ENCODE results near the gene CYP2F1.
"Not testable (repeated sequence)": the region's sequence is repeated elsewhere in the genome, so short reads cannot be mapped to it uniquely, and the experiment has no call there.

The CYP2F1 gene

DNA sequence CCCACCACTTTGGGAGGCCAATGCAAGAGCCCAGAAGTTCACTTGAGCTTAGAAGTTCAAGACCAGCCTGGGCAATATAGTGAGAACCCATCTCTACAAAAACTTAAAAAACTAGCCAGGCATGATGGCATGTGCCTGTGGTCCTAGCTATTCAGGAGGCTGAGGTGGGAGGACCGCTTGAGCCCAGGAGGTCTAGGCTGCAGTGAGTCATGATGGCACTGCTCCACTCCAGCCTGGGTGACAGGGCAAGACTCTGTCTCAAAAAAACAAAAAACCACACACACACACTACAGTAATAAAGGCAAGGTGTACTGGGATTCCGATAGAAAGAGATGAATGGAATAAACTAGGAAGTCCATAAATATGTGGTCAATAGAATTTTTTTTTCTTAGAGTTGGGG, 35.6 kb downstream of the CYP2F1 start:
- H3K27ac ChIP-seq = no peak overlapping the region
- in situ Hi-C loops (cut with HindIII; ENCODE audit: low pct_ligation_motif_present, low sequenced_read_pairs) = no loop called here

DNA sequence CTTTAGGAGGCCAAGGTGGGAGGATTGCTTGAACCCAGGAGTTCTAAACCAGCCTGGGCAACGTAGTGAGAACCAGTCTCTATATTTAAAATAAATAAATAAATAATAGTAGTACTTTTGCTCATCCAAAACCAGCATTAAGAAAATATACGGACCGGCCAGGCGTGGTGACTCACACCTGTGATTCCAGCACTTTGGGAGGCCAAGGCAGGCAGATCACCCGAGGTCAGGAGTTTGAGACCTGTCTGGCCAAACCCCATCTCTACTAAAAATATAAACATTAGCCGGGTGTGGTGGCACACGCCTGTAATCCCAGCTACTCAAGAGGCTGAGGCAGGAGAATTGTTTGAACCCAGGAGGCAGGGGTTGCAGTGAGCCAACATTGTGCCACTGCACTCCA, 36.8 kb downstream of the CYP2F1 start:
- DNase-seq; H3K4me3 ChIP-seq (ENCODE audit: low read depth, low read length); H3K27ac ChIP-seq; H3K27me3 ChIP-seq (replicated peaks); in situ Hi-C loops (cut with HindIII; ENCODE audit: low pct_ligation_motif_present, low sequenced_read_pairs); H3K36me3 ChIP-seq (replicated peaks): not testable (repeated sequence)

More for the DNA sequence above, 35.6 kb downstream of the CYP2F1 start:
- Histone ChIP-seq H3K27me3 (replicated peaks) (no peaks in the 10 kb centered on the region), H3K4me3 (ENCODE audit: low read depth, low read length) (no peak overlapping the region), H3K36me3 (replicated peaks) (no peaks in the 10 kb centered on the region)
- DNase-seq = no peak
- TF ChIP-seq, protein P1, sequence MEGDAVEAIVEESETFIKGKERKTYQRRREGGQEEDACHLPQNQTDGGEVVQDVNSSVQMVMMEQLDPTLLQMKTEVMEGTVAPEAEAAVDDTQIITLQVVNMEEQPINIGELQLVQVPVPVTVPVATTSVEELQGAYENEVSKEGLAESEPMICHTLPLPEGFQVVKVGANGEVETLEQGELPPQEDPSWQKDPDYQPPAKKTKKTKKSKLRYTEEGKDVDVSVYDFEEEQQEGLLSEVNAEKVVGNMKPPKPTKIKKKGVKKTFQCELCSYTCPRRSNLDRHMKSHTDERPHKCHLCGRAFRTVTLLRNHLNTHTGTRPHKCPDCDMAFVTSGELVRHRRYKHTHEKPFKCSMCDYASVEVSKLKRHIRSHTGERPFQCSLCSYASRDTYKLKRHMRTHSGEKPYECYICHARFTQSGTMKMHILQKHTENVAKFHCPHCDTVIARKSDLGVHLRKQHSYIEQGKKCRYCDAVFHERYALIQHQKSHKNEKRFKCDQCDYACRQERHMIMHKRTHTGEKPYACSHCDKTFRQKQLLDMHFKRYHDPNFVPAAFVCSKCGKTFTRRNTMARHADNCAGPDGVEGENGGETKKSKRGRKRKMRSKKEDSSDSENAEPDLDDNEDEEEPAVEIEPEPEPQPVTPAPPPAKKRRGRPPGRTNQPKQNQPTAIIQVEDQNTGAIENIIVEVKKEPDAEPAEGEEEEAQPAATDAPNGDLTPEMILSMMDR (IDR thresholded peaks at IDR 0.05; ENCODE audit: low read depth, low read length, missing control alignments) = no peak

DNA sequence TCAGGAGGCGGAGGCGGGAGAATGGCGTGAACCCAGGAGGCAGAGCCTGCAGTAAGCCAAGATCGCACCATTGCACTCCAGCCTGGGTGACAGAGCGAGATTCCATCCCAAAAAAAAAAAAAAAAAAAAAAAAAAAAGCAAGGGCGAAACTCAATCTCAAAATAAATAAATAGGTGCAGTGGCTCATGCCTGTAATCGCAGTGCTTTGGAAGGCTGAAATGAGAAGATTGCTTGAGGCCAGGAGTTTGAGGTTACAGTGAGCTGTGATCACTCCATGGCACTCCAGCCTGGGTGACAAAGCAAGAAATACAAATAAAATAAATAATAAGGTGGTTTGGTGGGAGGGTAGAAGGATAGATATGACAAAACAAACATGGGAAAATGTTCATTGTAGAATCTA, 39.8 kb downstream of the CYP2F1 start:
- H3K4me3 ChIP-seq (ENCODE audit: low read depth, low read length) = no peak overlapping the region
- in situ Hi-C loops (cut with HindIII; ENCODE audit: low pct_ligation_motif_present, low sequenced_read_pairs) = no loop called here
- H3K36me3 ChIP-seq (replicated peaks) = no peaks in the 10 kb centered on the region
- DNase-seq = no peak
- no peak overlapping the region for H3K27ac ChIP-seq
- no peaks in the 10 kb centered on the region for H3K27me3 ChIP-seq (replicated peaks)
- TF ChIP-seq, protein P1 (IDR thresholded peaks at IDR 0.05; ENCODE audit: low read depth, low read length, missing control alignments) = no peak

DNA sequence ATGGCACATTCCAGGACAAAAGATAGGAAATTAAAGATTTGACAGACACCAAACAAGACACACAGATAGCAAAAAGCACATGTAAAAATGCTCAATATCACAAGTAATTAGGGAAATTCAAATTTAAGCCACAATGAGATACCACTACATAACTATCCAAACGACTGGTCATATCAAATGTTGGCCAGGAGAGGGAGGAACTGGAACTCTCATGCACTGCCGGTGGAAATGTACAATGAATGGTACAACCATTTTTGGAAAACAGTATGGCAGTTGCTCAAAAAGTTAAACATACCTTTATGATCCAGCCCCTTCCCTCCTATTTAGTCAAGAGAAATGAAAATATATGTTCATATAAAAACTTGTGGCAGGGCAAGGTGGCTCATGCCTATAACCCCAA, 42.0 kb downstream of the CYP2F1 start:
- TF ChIP-seq, protein P1 (IDR thresholded peaks at IDR 0.05; ENCODE audit: low read depth, low read length, missing control alignments) = peak; percentile 22
- Histone ChIP-seq H3K27me3 (replicated peaks) (no peaks in the 10 kb centered on the region), H3K4me3 (ENCODE audit: low read depth, low read length) (no peak overlapping the region), H3K36me3 (replicated peaks) (no peaks in the 10 kb centered on the region), H3K27ac (no peak overlapping the region)
- in situ Hi-C loops (cut with HindIII; ENCODE audit: low pct_ligation_motif_present, low sequenced_read_pairs) = no loop called here
- DNase-seq = no peak

DNA sequence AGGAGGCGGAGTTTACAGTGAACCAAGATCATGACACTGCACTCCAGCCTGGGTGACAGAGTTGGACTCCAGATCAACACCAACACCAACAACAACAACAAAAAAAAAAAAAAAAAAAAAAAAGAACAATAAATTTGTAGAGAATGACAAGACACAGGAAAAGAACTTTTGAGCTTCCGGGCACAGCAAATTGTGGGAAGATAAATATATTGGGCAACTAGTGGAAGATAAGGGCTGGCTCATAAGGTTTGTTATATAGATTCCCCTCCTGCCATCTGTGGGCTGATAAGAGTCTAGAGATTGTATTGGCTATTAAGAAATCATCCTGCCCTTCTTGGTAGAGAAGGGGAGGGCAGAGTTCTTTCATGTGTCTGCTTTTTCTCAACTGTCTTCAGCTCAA, 45.6 kb downstream of the CYP2F1 start:
- Histone ChIP-seq H3K27me3 (replicated peaks) (no peaks in the 10 kb centered on the region), H3K36me3 (replicated peaks) (no peaks in the 10 kb centered on the region), H3K4me3 (ENCODE audit: low read depth, low read length) (no peak overlapping the region), H3K27ac (no peak overlapping the region)
- TF ChIP-seq, protein P1 (IDR thresholded peaks at IDR 0.05; ENCODE audit: low read depth, low read length, missing control alignments) = no peak
- in situ Hi-C loops (cut with HindIII; ENCODE audit: low pct_ligation_motif_present, low sequenced_read_pairs) = no loop called here
- DNase-seq = no peak

DNA sequence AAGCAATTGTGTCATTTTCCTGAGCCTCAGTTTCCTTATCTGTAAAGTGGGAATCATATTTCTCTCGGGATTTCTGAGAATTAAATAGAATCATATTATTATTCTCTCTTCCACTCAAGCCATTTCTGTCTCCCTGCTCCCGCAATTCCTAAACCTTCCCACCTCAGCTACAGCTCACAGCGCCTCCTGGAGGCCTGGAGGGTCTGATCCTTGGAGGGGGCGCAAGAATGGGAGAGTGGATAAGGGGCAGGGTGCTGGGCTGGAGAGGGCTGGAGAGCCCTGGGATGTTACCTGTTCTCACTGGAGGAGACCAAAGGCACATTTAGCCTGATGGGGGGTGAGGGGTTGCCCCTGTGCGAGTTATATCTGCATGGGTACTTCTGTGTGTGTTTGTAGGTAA, 47.7 kb downstream of the CYP2F1 start:
- TF ChIP-seq, protein P1 (IDR thresholded peaks at IDR 0.05; ENCODE audit: low read depth, low read length, missing control alignments) = peak; percentile 33
- no peaks in the 10 kb centered on the region for H3K27me3 ChIP-seq (replicated peaks)

More for the DNA sequence above, 47.7 kb downstream of the CYP2F1 start:
- Histone ChIP-seq H3K27ac (no peak overlapping the region), H3K4me3 (ENCODE audit: low read depth, low read length) (no peak overlapping the region), H3K36me3 (replicated peaks) (no peaks in the 10 kb centered on the region)
- in situ Hi-C loops (cut with HindIII; ENCODE audit: low pct_ligation_motif_present, low sequenced_read_pairs) = no loop called here
- DNase-seq = no peak

Measured in brain microvascular endothelial cell (primary cell).